ENCODE measurements around the gene INPP5D.

INPP5D gene

DNA sequence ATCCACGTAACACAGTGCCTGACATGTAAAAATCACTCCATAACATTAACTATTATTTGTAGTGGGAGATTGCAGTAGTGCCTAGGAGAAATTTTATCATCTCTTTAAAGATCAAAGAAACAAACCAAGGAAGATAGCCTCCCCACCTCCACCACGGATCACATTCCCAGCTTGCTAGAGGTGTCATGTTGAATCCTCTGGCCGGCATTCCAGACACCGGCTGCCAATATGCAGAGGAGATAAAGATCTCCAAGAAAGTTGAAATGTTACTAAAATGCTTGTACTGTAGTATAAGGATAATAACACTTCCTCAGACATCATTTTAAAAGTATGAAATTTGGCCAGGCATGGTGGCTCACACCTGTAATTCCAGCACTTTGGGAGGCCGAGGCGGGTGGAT is 185.3 kb downstream of the INPP5D start:
- no peak overlapping the region for H3K4me3 ChIP-seq (replicated peaks; ENCODE audit: low read depth, low read length)
- TF ChIP-seq, protein P1, sequence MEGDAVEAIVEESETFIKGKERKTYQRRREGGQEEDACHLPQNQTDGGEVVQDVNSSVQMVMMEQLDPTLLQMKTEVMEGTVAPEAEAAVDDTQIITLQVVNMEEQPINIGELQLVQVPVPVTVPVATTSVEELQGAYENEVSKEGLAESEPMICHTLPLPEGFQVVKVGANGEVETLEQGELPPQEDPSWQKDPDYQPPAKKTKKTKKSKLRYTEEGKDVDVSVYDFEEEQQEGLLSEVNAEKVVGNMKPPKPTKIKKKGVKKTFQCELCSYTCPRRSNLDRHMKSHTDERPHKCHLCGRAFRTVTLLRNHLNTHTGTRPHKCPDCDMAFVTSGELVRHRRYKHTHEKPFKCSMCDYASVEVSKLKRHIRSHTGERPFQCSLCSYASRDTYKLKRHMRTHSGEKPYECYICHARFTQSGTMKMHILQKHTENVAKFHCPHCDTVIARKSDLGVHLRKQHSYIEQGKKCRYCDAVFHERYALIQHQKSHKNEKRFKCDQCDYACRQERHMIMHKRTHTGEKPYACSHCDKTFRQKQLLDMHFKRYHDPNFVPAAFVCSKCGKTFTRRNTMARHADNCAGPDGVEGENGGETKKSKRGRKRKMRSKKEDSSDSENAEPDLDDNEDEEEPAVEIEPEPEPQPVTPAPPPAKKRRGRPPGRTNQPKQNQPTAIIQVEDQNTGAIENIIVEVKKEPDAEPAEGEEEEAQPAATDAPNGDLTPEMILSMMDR (IDR thresholded peaks at IDR 0.05; ENCODE audit: low read length, missing control alignments): no peak

DNA sequence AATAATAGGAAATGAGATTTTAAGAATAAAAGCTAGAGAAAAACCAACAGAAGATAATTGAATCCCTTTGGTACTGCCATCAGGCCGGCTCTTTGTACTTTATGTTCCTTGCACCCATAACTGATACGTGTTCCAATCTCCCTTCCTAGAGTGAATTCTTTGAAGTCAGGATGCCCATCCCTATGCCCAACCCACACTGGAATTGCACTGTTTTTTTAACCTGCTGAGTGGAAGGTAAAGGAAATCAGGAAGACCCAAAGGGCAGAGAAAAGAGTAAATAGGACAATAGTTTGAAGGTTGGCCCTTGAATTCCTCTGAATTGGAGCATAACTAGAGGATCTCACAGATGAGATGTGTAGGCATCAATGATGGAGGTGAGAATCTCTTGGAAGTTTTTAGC is 187.0 kb downstream of the INPP5D start:
- no peak overlapping the region for H3K4me3 ChIP-seq (replicated peaks; ENCODE audit: low read depth, low read length)
- TF ChIP-seq, protein P1 (IDR thresholded peaks at IDR 0.05; ENCODE audit: low read length, missing control alignments): no peak
- no peak for DNase-seq (ENCODE audit: low read depth)

More for the DNA sequence above, 185.3 kb downstream of the INPP5D start:
- no peak for DNase-seq (ENCODE audit: low read depth)

DNA sequence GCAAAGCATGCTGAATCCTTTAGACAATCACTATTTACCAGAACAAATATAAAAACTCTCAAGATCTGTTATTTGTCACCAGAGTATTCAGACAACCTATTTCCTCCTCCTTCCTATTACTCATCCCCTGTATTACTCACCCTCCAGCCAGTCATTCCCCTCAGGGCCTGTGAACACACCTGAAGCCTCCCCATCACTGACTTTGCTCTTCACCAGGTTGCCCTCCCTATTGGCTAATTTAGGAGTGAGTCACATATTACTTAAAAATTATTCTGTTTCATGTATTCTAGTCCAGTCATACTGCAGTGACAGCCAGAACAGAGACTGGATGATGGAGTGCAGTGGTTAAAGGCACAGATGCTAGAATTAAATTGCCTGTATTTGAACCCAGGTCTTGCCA is 187.6 kb downstream of the INPP5D start:
- DNase-seq (ENCODE audit: low read depth): peak; percentile 45
- TF ChIP-seq, protein P1 (IDR thresholded peaks at IDR 0.05; ENCODE audit: low read length, missing control alignments): no peak
- no peak overlapping the region for H3K4me3 ChIP-seq (replicated peaks; ENCODE audit: low read depth, low read length)

DNA sequence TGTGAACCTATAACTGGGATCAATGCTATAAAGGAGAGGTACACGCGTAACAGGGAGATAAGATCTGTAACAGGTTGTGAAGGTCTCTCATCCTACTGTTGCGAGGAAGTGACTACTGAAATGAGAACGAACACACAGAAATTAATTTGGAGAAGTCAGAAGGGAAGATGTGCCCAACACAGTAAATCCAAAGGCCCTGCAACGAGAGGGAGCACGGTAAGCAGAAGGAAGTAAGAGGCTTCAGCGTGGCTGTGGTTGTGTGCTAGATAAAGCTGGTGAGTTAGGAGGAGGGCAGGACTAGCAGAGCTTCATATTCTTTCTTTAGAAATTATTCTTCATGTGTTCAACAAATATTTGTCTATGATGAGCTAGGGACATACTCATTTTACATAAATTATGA is 188.9 kb downstream of the INPP5D start:
- no peak for DNase-seq (ENCODE audit: low read depth)
- no peak overlapping the region for H3K4me3 ChIP-seq (replicated peaks; ENCODE audit: low read depth, low read length)
- TF ChIP-seq, protein P1 (IDR thresholded peaks at IDR 0.05; ENCODE audit: low read length, missing control alignments): no peak

DNA sequence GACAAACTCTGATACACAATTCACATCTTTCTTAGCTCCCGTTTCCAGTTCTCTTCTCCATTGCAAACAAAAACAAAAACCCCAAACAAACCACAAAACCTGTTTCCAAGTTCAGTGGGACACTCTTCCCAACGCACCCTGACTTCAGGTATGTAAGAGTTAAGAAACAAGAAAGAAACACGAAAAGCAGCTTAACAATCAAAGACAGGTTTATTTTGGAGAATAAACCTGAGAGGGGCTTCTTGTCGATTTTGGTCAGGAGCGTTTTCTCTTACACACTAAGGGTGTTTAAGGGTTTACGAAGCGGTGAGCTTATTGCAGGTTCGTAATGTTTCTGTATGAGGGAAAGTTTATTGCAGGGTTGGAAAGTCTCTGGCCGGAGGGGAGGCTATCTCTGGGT is 190.4 kb downstream of the INPP5D start:
- DNase-seq (ENCODE audit: low read depth): no peak
- TF ChIP-seq, protein P1 (IDR thresholded peaks at IDR 0.05; ENCODE audit: low read length, missing control alignments): no peak
- H3K4me3 ChIP-seq (replicated peaks; ENCODE audit: low read depth, low read length): no peak overlapping the region

DNA sequence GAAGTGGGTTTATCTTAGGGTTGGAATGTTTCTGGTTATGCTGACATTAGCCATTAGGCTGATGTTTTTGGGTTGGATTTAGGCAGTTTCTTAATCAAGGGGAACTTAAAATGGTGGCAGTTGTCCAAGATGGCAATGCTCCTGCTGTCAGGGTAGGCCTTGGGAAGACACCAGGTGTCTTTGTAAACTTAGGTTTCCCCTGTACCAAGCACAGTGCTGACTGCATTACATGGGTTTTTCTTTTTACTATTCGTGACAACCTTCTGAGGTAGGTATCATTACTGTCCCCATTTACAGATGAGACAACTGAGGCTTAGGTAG is 190.8 kb downstream of the INPP5D start:
- TF ChIP-seq, protein P1 (IDR thresholded peaks at IDR 0.05; ENCODE audit: low read length, missing control alignments): no peak
- no peak for DNase-seq (ENCODE audit: low read depth)
- peak overlapping the region; percentile 86 for H3K4me3 ChIP-seq (replicated peaks; ENCODE audit: low read depth, low read length)

DNA sequence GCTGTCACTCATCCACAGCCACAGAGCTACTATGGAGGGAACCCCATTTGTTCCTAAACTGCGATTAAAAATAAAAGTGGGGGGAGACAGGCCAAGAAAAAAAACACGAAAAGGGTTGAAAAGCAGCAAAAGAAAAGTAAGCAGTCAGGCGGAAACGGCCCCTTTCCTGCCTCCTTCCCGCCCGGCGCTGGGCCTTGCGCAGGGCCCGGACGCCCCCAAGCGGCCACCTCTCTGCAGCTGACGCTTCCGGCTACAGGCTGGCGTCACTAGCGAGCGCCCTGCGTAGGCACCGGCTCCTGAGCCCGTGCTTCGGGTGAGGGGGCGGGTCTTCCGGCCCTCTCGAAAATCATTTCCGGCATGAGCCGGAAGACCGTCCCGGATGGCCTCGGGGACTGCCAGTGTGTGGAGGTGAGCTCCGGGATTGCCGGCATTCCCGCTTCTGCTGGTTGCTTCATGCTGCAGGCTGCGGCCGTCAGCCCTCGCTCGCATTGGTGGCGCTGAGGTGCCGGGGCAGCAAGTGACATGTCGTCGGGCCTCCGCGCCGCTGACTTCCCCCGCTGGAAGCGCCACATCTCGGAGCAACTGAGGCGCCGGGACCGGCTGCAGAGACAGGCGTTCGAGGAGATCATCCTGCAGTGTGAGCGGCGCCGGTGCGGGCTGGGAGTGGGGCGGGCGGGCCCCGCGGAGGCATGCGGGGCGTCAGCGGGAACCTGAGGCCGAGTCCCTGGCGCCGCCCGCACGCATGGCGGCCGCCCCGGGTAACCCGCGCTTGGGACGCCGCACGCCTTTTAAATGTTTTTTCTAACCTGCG is 191.4 kb downstream of the INPP5D start, which contains the start of gene ATG16L1:
Gene ATG16L1, plus strand, starts transcription at position 368 of the 811 bp plus-strand sequence. Its CDS starts 155 bp downstream, at position 523.
- DNase-seq (ENCODE audit: low read depth): peak; percentile 97
- peak within 1 kb of the TSS; percentile 86 for H3K4me3 ChIP-seq (replicated peaks; ENCODE audit: low read depth, low read length)
- TF ChIP-seq, protein P1 (IDR thresholded peaks at IDR 0.05; ENCODE audit: low read length, missing control alignments): peak; percentile 78
